ENCODE measurements around the gene FAM131C.
A peak's percentile ranks its signal among the peaks of the same experiment; 100 is the strongest.

The FAM131C gene

GRCh38 chr1:16012590-16013219 lies 60.7 kb downstream of the FAM131C start:
- Histone ChIP-seq H2BK15ac (ENCODE audit: low read depth, poor library complexity, severe bottlenecking) (peak overlapping the region; percentile 87), H4K8ac (ENCODE audit: low read length) (peak overlapping the region; percentile 85), H2AFZ (ENCODE audit: low read depth, low read length) (no peak overlapping the region), H3K27ac (ENCODE audit: low read length, poor library complexity, severe bottlenecking) (no peak overlapping the region), H3K4me3 (ENCODE audit: insufficient read depth in 1 of 2, low read depth in 1 of 2, low read length in 2 of 2) (peak overlapping the region in 1 of 2 experiments; percentile 44), H3K4me1 (ENCODE audit: control insufficient read depth, insufficient read depth, low read depth, low read length) (peaks cover 22% of the 10 kb centered on the region), H3K36me3 (ENCODE audit: control insufficient read depth in 1 of 2, insufficient read depth in 2 of 2, low read depth in 1 of 2, low read length in 2 of 2) (no peaks in the 10 kb centered on the region), H3K4ac (ENCODE audit: low read depth in 1 of 2, low read length in 2 of 2) (peak overlapping the region in 1 of 2 experiments; percentile 64), H4K91ac (ENCODE audit: low read length) (peak overlapping the region; percentile 89), H3K79me1 (replicated peaks; ENCODE audit: low read length, poor library complexity, severe bottlenecking) (no peaks in the 10 kb centered on the region), H3K27me3 (ENCODE audit: control insufficient read depth in 1 of 2, insufficient read depth in 1 of 2, low read length in 2 of 2) (no peaks in the 10 kb centered on the region), H2BK120ac (ENCODE audit: low read depth, low read length) (peak overlapping the region; percentile 97), H3K9ac (ENCODE audit: low read length) (peak overlapping the region; percentile 69), H2BK12ac (ENCODE audit: low read length in 2 of 2) (peak overlapping the region; percentile 29 to 75), H3K4me2 (ENCODE audit: low read length, poor library complexity, severe bottlenecking) (peak overlapping the region; percentile 82), H3K18ac (ENCODE audit: low read depth in 1 of 2, low read length in 2 of 2) (peak overlapping the region; percentile 81 to 89), H2AK5ac (ENCODE audit: low read length, severe bottlenecking) (no peak overlapping the region), H3K9me3 (ENCODE audit: control insufficient read depth, low read length) (no peaks in the 10 kb centered on the region), H2BK5ac (ENCODE audit: low read depth, low read length, poor library complexity, severe bottlenecking) (no peak overlapping the region), H3K14ac (ENCODE audit: low read length in 2 of 2) (peak overlapping the region in 1 of 2 experiments; percentile 13), H3K23ac (ENCODE audit: low read length in 2 of 2) (no peak overlapping the region)
- peak; percentile 94 for DNase-seq
- 6% methylated on average over 32 of the region's 36 CpGs for WGBS

- peak overlapping the region in 1 of 2 experiments; percentile 13 for H3K14ac ChIP-seq (ENCODE audit: low read length in 2 of 2)
- H2AFZ ChIP-seq (ENCODE audit: low read depth, low read length), result no peak overlapping the region
- peaks cover 15% of the 10 kb centered on the region for H3K4me1 ChIP-seq (ENCODE audit: control insufficient read depth, insufficient read depth, low read depth, low read length)
- H4K91ac ChIP-seq (ENCODE audit: low read length), result no peak overlapping the region
- H3K36me3 ChIP-seq (ENCODE audit: control insufficient read depth in 1 of 2, insufficient read depth in 2 of 2, low read depth in 1 of 2, low read length in 2 of 2), result no peaks in the 10 kb centered on the region
- H2BK120ac ChIP-seq (ENCODE audit: low read depth, low read length), result no peak overlapping the region
- H3K27me3 ChIP-seq (ENCODE audit: control insufficient read depth in 1 of 2, insufficient read depth in 1 of 2, low read length in 2 of 2), result no peaks in the 10 kb centered on the region
- DNase-seq, result no peak
- peak overlapping the region; percentile 49 for H2AK5ac ChIP-seq (ENCODE audit: low read length, severe bottlenecking)
- peak overlapping the region; percentile 31 for H2BK15ac ChIP-seq (ENCODE audit: low read depth, poor library complexity, severe bottlenecking)
- H3K9ac ChIP-seq (ENCODE audit: low read length), result peak overlapping the region; percentile 69
- peak overlapping the region; percentile 29 to 75 for H2BK12ac ChIP-seq (ENCODE audit: low read length in 2 of 2)
- H2BK5ac ChIP-seq (ENCODE audit: low read depth, low read length, poor library complexity, severe bottlenecking), result no peak overlapping the region
- WGBS, result 94% methylated on average over 11 of the region's 11 CpGs
- peak overlapping the region in 1 of 2 experiments; percentile 37 for H3K4ac ChIP-seq (ENCODE audit: low read depth in 1 of 2, low read length in 2 of 2)
- no peaks in the 10 kb centered on the region for H3K79me1 ChIP-seq (replicated peaks; ENCODE audit: low read length, poor library complexity, severe bottlenecking)
- H3K9me3 ChIP-seq (ENCODE audit: control insufficient read depth, low read length), result no peaks in the 10 kb centered on the region
- peak overlapping the region; percentile 25 to 81 for H3K18ac ChIP-seq (ENCODE audit: low read depth in 1 of 2, low read length in 2 of 2)
- peak overlapping the region; percentile 35 for H4K8ac ChIP-seq (ENCODE audit: low read length)
- H3K27ac ChIP-seq (ENCODE audit: low read length, poor library complexity, severe bottlenecking), result no peak overlapping the region
- peak overlapping the region; percentile 82 for H3K4me2 ChIP-seq (ENCODE audit: low read length, poor library complexity, severe bottlenecking)
- H3K23ac ChIP-seq (ENCODE audit: low read length in 2 of 2), result no peak overlapping the region
- no peak overlapping the region for H3K4me3 ChIP-seq (ENCODE audit: insufficient read depth in 1 of 2, low read depth in 1 of 2, low read length in 2 of 2)
Measured at GRCh38 chr1:16011936-16012589, 61.4 kb downstream of the FAM131C start.

GRCh38 chr1:16010837-16011236 lies 62.6 kb downstream of the FAM131C start:
- Histone ChIP-seq H3K4ac (ENCODE audit: low read depth in 1 of 2, low read length in 2 of 2) (no peak overlapping the region), H4K8ac (ENCODE audit: low read length) (no peak overlapping the region), H2BK120ac (ENCODE audit: low read depth, low read length) (no peak overlapping the region), H4K91ac (ENCODE audit: low read length) (no peak overlapping the region), H3K4me1 (ENCODE audit: control insufficient read depth, insufficient read depth, low read depth, low read length) (peaks cover 12% of the 10 kb centered on the region), H2BK5ac (ENCODE audit: low read depth, low read length, poor library complexity, severe bottlenecking) (no peak overlapping the region), H3K79me1 (replicated peaks; ENCODE audit: low read length, poor library complexity, severe bottlenecking) (no peaks in the 10 kb centered on the region), H2BK12ac (ENCODE audit: low read length in 2 of 2) (no peak overlapping the region), H3K9me3 (ENCODE audit: control insufficient read depth, low read length) (no peaks in the 10 kb centered on the region), H3K14ac (ENCODE audit: low read length in 2 of 2) (no peak overlapping the region), H2BK15ac (ENCODE audit: low read depth, poor library complexity, severe bottlenecking) (no peak overlapping the region), H3K9ac (ENCODE audit: low read length) (no peak overlapping the region), H2AK5ac (ENCODE audit: low read length, severe bottlenecking) (no peak overlapping the region), H2AFZ (ENCODE audit: low read depth, low read length) (no peak overlapping the region), H3K27ac (ENCODE audit: low read length, poor library complexity, severe bottlenecking) (no peak overlapping the region), H3K27me3 (ENCODE audit: control insufficient read depth in 1 of 2, insufficient read depth in 1 of 2, low read length in 2 of 2) (no peaks in the 10 kb centered on the region), H3K18ac (ENCODE audit: low read depth in 1 of 2, low read length in 2 of 2) (no peak overlapping the region), H3K23ac (ENCODE audit: low read length in 2 of 2) (no peak overlapping the region), H3K4me2 (ENCODE audit: low read length, poor library complexity, severe bottlenecking) (no peak overlapping the region), H3K36me3 (ENCODE audit: control insufficient read depth in 1 of 2, insufficient read depth in 2 of 2, low read depth in 1 of 2, low read length in 2 of 2) (no peaks in the 10 kb centered on the region), H3K4me3 (ENCODE audit: insufficient read depth in 1 of 2, low read depth in 1 of 2, low read length in 2 of 2) (no peak overlapping the region)
- DNase-seq, result no peak
- 84% methylated on average over 3 of the region's 3 CpGs for WGBS

GRCh38 chr1:16009678-16010077 lies 63.8 kb downstream of the FAM131C start:
- peaks cover 11% of the 10 kb centered on the region for H3K4me1 ChIP-seq (ENCODE audit: control insufficient read depth, insufficient read depth, low read depth, low read length)
- H3K4me3 ChIP-seq (ENCODE audit: insufficient read depth in 1 of 2, low read depth in 1 of 2, low read length in 2 of 2), result no peak overlapping the region
- H2BK12ac ChIP-seq (ENCODE audit: low read length in 2 of 2), result no peak overlapping the region
- no peaks in the 10 kb centered on the region for H3K79me1 ChIP-seq (replicated peaks; ENCODE audit: low read length, poor library complexity, severe bottlenecking)
- no peak overlapping the region for H2AK5ac ChIP-seq (ENCODE audit: low read length, severe bottlenecking)
- no peak overlapping the region for H3K18ac ChIP-seq (ENCODE audit: low read depth in 1 of 2, low read length in 2 of 2)
- H4K91ac ChIP-seq (ENCODE audit: low read length), result no peak overlapping the region
- H3K4me2 ChIP-seq (ENCODE audit: low read length, poor library complexity, severe bottlenecking), result no peak overlapping the region
- peaks cover 0 to 6% of the 10 kb centered on the region in 2 experiments for H3K27me3 ChIP-seq (ENCODE audit: control insufficient read depth in 1 of 2, insufficient read depth in 1 of 2, low read length in 2 of 2)
- H2AFZ ChIP-seq (ENCODE audit: low read depth, low read length), result no peak overlapping the region
- H3K14ac ChIP-seq (ENCODE audit: low read length in 2 of 2), result no peak overlapping the region
- no peak overlapping the region for H4K8ac ChIP-seq (ENCODE audit: low read length)
- no peak for DNase-seq
- no peak overlapping the region for H3K4ac ChIP-seq (ENCODE audit: low read depth in 1 of 2, low read length in 2 of 2)
- H3K36me3 ChIP-seq (ENCODE audit: control insufficient read depth in 1 of 2, insufficient read depth in 2 of 2, low read depth in 1 of 2, low read length in 2 of 2), result no peaks in the 10 kb centered on the region
- H3K9me3 ChIP-seq (ENCODE audit: control insufficient read depth, low read length), result no peaks in the 10 kb centered on the region
- no peak overlapping the region for H3K9ac ChIP-seq (ENCODE audit: low read length)
- 93% methylated on average over 11 of the region's 11 CpGs for WGBS
- H2BK15ac ChIP-seq (ENCODE audit: low read depth, poor library complexity, severe bottlenecking), result no peak overlapping the region
- no peak overlapping the region for H3K27ac ChIP-seq (ENCODE audit: low read length, poor library complexity, severe bottlenecking)
- H2BK120ac ChIP-seq (ENCODE audit: low read depth, low read length), result no peak overlapping the region
- H3K23ac ChIP-seq (ENCODE audit: low read length in 2 of 2), result no peak overlapping the region
- no peak overlapping the region for H2BK5ac ChIP-seq (ENCODE audit: low read depth, low read length, poor library complexity, severe bottlenecking)
